Dermis microvascular lymphatic vessel endothelial cell (primary cell): ENCODE results near the gene POU5F1. TPM values are rescaled to one million over a fixed set of nuclear protein-coding genes. Genes with fewer than 3 reads are reported as not detected.
"Not testable (repeated sequence)": the region's sequence is repeated elsewhere in the genome, so short reads cannot be mapped to it uniquely, and the experiment has no call there.

Experiments
- DNase-seq, 2 donors: peaks; one replicate each; pipeline versions ENCODE4 v3.0.0 to v3.0.0-alpha.2; 2010; ENCODE audit warnings: low read depth in 2 of 2
- total RNA-seq: library from RNA; depleted of rRNA; stranded (reverse); fragments of >200 nt; gene quantifications from 2 replicates; pipeline ENCODE4 v1.2.1, GENCODE V29; 2014

The POU5F1 gene
- total RNA-seq, 1 donor from 2014 or later = not detected

- DNase-seq = no peak
These were observed 1.2 kb downstream of the POU5F1 start for GRCh38 chr6:31169123-31169857.

- DNase-seq = no peak
These were observed 1.9 kb downstream of the POU5F1 start for GRCh38 chr6:31168606-31169005.

GRCh38 chr6:31165986-31166385 lies 4.5 kb downstream of the POU5F1 start:
- no peak for DNase-seq

- DNase-seq = not testable (repeated sequence)
These were observed 5.2 kb downstream of the POU5F1 start for GRCh38 chr6:31165064-31165832.

GRCh38 chr6:31164475-31165063 lies 5.9 kb downstream of the POU5F1 start:
- DNase-seq = not testable (repeated sequence)

GRCh38 chr6:31163922-31164321 lies 6.6 kb downstream of the POU5F1 start:
- DNase-seq = no peak

GRCh38 chr6:31162463-31163165 lies 7.9 kb downstream of the POU5F1 start:
- DNase-seq = no peak

GRCh38 chr6:31161216-31162126 lies 9.0 kb downstream of the POU5F1 start:
- DNase-seq = no peak

GRCh38 chr6:31158863-31159855 lies 11.3 kb downstream of the POU5F1 start:
- peak in 1 of 2 donors; percentile 17 for DNase-seq

- peak; percentile 98 to 99 for DNase-seq
These were observed 12.2 kb downstream of the POU5F1 start, which contains the start of gene TCF19 for GRCh38 chr6:31158140-31158862. TSS of gene TCF19 (plus strand) at chr6:31158589. CDS start at chr6:31159470, 881 bp downstream.

- DNase-seq = no peak
These were observed 12.9 kb downstream of the POU5F1 start, which contains the start of gene CCHCR1 for GRCh38 chr6:31157513-31158139. TSS of gene CCHCR1 (minus strand) at chr6:31157802. CDS start at chr6:31157600, 202 bp downstream.

GRCh38 chr6:31156641-31157040 lies 13.8 kb downstream of the POU5F1 start:
- DNase-seq = no peak

GRCh38 chr6:31154436-31154835 lies 16.0 kb downstream of the POU5F1 start:
- DNase-seq = no peak

- DNase-seq = no peak
These were observed 17.7 kb downstream of the POU5F1 start for GRCh38 chr6:31152781-31153180.

- no peak for DNase-seq
These were observed 20.5 kb downstream of the POU5F1 start for GRCh38 chr6:31149827-31150447.

- no peak for DNase-seq
These were observed 25.1 kb downstream of the POU5F1 start for GRCh38 chr6:31145386-31145785.

GRCh38 chr6:31144970-31145340 lies 25.5 kb downstream of the POU5F1 start:
- DNase-seq = no peak
